Measurements from ENCODE around the gene ADAM20. TPM values are rescaled to one million over a fixed set of nuclear protein-coding genes. Genes with fewer than 3 reads are reported as not detected.
"Not testable (repeated sequence)": the region's sequence is repeated elsewhere in the genome, so short reads cannot be mapped to it uniquely, and the experiment has no call there.

Gene ADAM20
- total and polyA plus RNA-seq, 3 donors from 2014 or later = 4.0 to 9.6 (median 9.5) TPM

- no peaks in the 10 kb centered on the region for H3K4me1 ChIP-seq
- intact Hi-C loops (cut with DNase I; ENCODE audit: low total_unique reads) = no loop called here
- no peaks in the 10 kb centered on the region for H3K9me3 ChIP-seq
- H3K36me3 ChIP-seq (ENCODE audit: low read depth, missing control alignments) = no peaks in the 10 kb centered on the region
- H3K27ac ChIP-seq = no peak overlapping the region
- no peak overlapping the region for H3K4me3 ChIP-seq
- DNase-seq = no peak
- TF ChIP-seq POLR2A (IDR thresholded peaks at IDR 0.05) (no peak), CTCF (IDR thresholded peaks at IDR 0.05) (no peak)
- 51 to 61% methylated on average over 4 of the region's 4 CpGs for WGBS, 2 donors
- H3K27me3 ChIP-seq = no peaks in the 10 kb centered on the region
Observed at GRCh38 chr14:70514168-70515069, 20.4 kb downstream of the ADAM20 start.

- no peaks in the 10 kb centered on the region for H3K36me3 ChIP-seq (ENCODE audit: low read depth, missing control alignments)
- no peak overlapping the region for H3K27ac ChIP-seq
- H3K27me3 ChIP-seq = no peaks in the 10 kb centered on the region
- H3K4me3 ChIP-seq = no peak overlapping the region
- no peaks in the 10 kb centered on the region for H3K4me1 ChIP-seq
- intact Hi-C loops (cut with DNase I; ENCODE audit: low total_unique reads) = no loop called here
- H3K9me3 ChIP-seq = no peaks in the 10 kb centered on the region
- no peak for DNase-seq
- TF ChIP-seq CTCF (IDR thresholded peaks at IDR 0.05) (no peak), POLR2A (IDR thresholded peaks at IDR 0.05) (no peak)
Observed at GRCh38 chr14:70498191-70498590, 36.6 kb downstream of the ADAM20 start.

GRCh38 chr14:70489579-70490200, 45.1 kb downstream of the ADAM20 start:
- no peaks in the 10 kb centered on the region for H3K9me3 ChIP-seq
- no peak for DNase-seq
- whole genome bisulfite sequencing, 2 donors = 66 to 84% methylated on average over 2 to 3 of the region's 3 CpGs
- no peak overlapping the region for H3K4me3 ChIP-seq
- H3K36me3 ChIP-seq (ENCODE audit: low read depth, missing control alignments) = no peaks in the 10 kb centered on the region
- no peaks in the 10 kb centered on the region for H3K4me1 ChIP-seq
- no peaks in the 10 kb centered on the region for H3K27me3 ChIP-seq
- H3K27ac ChIP-seq = no peak overlapping the region
- no peak for TF ChIP-seq POLR2A (IDR thresholded peaks at IDR 0.05)
- no peak for TF ChIP-seq CTCF (IDR thresholded peaks at IDR 0.05)
- intact Hi-C loops (cut with DNase I; ENCODE audit: low total_unique reads) = no loop called here

GRCh38 chr14:70477356-70478105, 57.3 kb downstream of the ADAM20 start:
- H3K4me3 ChIP-seq; H3K9me3 ChIP-seq; H3K4me1 ChIP-seq; DNase-seq; H3K27me3 ChIP-seq; intact Hi-C loops (cut with DNase I; ENCODE audit: low total_unique reads); H3K36me3 ChIP-seq (ENCODE audit: low read depth, missing control alignments); H3K27ac ChIP-seq: not testable (repeated sequence)
- WGBS, 2 donors = 92% methylated on average over 11 to 28 of the region's 57 CpGs

- H3K4me3 ChIP-seq; DNase-seq; H3K27ac ChIP-seq; H3K27me3 ChIP-seq; H3K36me3 ChIP-seq (ENCODE audit: low read depth, missing control alignments); intact Hi-C loops (cut with DNase I; ENCODE audit: low total_unique reads); H3K4me1 ChIP-seq; H3K9me3 ChIP-seq: not testable (repeated sequence)
- WGBS, 2 donors = 81 to 91% methylated on average over 8 to 13 of the region's 13 CpGs
Observed at GRCh38 chr14:70475459-70475858, 59.3 kb downstream of the ADAM20 start.
